Colonic mucosa (tissue), 4 donors: Measurements from ENCODE around the gene NCKAP5. TPM values are rescaled to one million over a fixed set of nuclear protein-coding genes. Genes with fewer than 3 reads are reported as not detected.

Source experiments
- DNase-seq: peaks from one replicate; pipeline ENCODE4 v3.0.0-alpha.2; 2020
- H3K27ac ChIP-seq: fragments of 200-600 bp; one replicate; pipeline ENCODE4 v1.8.0; 2021
- H3K27me3 ChIP-seq: fragments of 200-600 bp; one replicate; pipeline ENCODE4 v1.8.0; 2021
- H3K36me3 ChIP-seq: fragments of 200-600 bp; one replicate; pipeline ENCODE4 v1.8.0; 2021
- H3K4me1 ChIP-seq: fragments of 200-600 bp; one replicate; pipeline ENCODE4 v1.8.0; 2021; ENCODE audit warnings: mild to moderate bottlenecking
- H3K4me3 ChIP-seq: fragments of 200-600 bp; one replicate; pipeline ENCODE4 v1.8.0; 2021
- H3K9ac ChIP-seq, 2 donors: one replicate each; pipeline ENCODE4 v1.7.0; 2013; ENCODE audit warnings: control low read depth in 2 of 2, low read depth in 2 of 2, low read length in 2 of 2
- H3K9me3 ChIP-seq: fragments of 200-600 bp; one replicate; pipeline ENCODE4 v1.8.0; 2021
- intact Hi-C: fragments of 100-400 bp; cut with DNase I; formaldehyde crosslinking; loops from one replicate; pipeline ENCODE4 v1.14.1; 2022
- total RNA-seq, 2 donors: library from RNA; stranded (reverse); fragmentation: NEBNext Ultra II Directional in 1 of 2; extraction: Animal tissue kit (Norgen Biotek cat#: 25700) in 1 of 2; gene quantifications; one replicate each; pipeline ENCODE4 v1.2.1, GENCODE V29; 2021
- TF ChIP-seq, protein P1 (sequence below): fragments of 200-600 bp; IDR thresholded peaks from one replicate; pipeline ENCODE4 v1.8.0; 2022; ENCODE audit warnings: antibody characterized with exemption, mild to moderate bottlenecking
- donor health status: healthy.
- donor health status: DM: no; HTN: no; CAD: no.
- donor health status: DM: no; HTN: no; CAD: no.

Gene NCKAP5
- total RNA-seq, 2 donors from 2014 or later, result 2.9 to 3.7 TPM

DNA sequence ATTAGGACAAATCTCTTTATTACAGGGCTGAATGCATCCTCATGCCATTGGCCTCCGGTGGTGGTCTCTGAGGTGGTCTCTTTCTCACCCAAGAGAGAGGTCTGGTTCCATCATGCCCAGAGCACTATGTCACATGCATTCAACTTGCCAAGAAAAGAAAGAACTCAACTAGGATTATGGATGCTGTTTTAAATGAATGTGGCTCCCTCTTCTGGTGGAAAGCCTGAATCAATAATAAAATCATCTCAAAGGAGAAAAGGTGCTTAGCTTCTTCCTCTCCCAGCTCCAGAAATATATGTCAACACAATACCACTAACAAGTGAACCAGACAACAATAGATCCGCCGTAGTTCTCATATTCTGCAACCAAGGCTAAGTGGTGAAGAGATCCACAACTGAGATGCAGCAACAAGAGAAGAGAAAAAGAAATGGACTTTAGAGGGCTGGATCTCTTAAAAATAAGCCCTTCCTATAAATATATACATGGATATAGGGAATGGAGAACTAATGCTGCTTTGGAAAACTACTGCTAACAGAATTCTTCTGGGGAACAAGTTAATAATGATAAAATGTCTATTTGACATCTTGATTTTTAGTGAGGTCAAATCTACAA, 396.8 kb downstream of the NCKAP5 start:
- no peaks in the 10 kb centered on the region for H3K27me3 ChIP-seq
- no peaks in the 10 kb centered on the region for H3K9me3 ChIP-seq
- no peak overlapping the region for H3K27ac ChIP-seq
- intact Hi-C loops, result loop anchor here (2.0 to 5.0 kb wide), 3 partner anchors 391 to 904 kb away; no protein-coding TSS in a partner anchor
- no peaks in the 10 kb centered on the region for H3K4me1 ChIP-seq
- DNase-seq, result peak; percentile 23
- H3K36me3 ChIP-seq, result no peaks in the 10 kb centered on the region
- H3K9ac ChIP-seq, result no peak overlapping the region
- H3K4me3 ChIP-seq, result no peak overlapping the region
- TF ChIP-seq, protein P1, sequence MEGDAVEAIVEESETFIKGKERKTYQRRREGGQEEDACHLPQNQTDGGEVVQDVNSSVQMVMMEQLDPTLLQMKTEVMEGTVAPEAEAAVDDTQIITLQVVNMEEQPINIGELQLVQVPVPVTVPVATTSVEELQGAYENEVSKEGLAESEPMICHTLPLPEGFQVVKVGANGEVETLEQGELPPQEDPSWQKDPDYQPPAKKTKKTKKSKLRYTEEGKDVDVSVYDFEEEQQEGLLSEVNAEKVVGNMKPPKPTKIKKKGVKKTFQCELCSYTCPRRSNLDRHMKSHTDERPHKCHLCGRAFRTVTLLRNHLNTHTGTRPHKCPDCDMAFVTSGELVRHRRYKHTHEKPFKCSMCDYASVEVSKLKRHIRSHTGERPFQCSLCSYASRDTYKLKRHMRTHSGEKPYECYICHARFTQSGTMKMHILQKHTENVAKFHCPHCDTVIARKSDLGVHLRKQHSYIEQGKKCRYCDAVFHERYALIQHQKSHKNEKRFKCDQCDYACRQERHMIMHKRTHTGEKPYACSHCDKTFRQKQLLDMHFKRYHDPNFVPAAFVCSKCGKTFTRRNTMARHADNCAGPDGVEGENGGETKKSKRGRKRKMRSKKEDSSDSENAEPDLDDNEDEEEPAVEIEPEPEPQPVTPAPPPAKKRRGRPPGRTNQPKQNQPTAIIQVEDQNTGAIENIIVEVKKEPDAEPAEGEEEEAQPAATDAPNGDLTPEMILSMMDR, result peak; percentile 54

- Histone ChIP-seq H3K9me3 (no peaks in the 10 kb centered on the region), H3K36me3 (no peaks in the 10 kb centered on the region), H3K4me1 (no peaks in the 10 kb centered on the region), H3K27ac (no peak overlapping the region), H3K9ac (no peak overlapping the region), H3K27me3 (no peaks in the 10 kb centered on the region), H3K4me3 (no peak overlapping the region)
- DNase-seq, result no peak
- TF ChIP-seq, protein P1, result no peak
- intact Hi-C loops, result no loop called here
Observed at GRCh38 chr2:133169274-133169912, 398.9 kb downstream of the NCKAP5 start.

GRCh38 chr2:133167990-133168389, 400.3 kb downstream of the NCKAP5 start:
- Histone ChIP-seq H3K9ac (no peak overlapping the region), H3K36me3 (no peaks in the 10 kb centered on the region), H3K4me1 (no peaks in the 10 kb centered on the region), H3K27ac (no peak overlapping the region), H3K4me3 (no peak overlapping the region), H3K9me3 (no peaks in the 10 kb centered on the region), H3K27me3 (no peaks in the 10 kb centered on the region)
- TF ChIP-seq, protein P1, result no peak
- DNase-seq, result no peak
- intact Hi-C loops, result no loop called here

- H3K27me3 ChIP-seq, result no peaks in the 10 kb centered on the region
- H3K27ac ChIP-seq, result no peak overlapping the region
- no peak overlapping the region for H3K9ac ChIP-seq
- DNase-seq, result no peak
- H3K4me3 ChIP-seq, result no peak overlapping the region
- H3K4me1 ChIP-seq, result no peaks in the 10 kb centered on the region
- TF ChIP-seq, protein P1, result no peak
- intact Hi-C loops, result no loop called here
- no peaks in the 10 kb centered on the region for H3K36me3 ChIP-seq
- H3K9me3 ChIP-seq, result no peaks in the 10 kb centered on the region
Observed at GRCh38 chr2:133167223-133167622, 401.0 kb downstream of the NCKAP5 start.

DNA sequence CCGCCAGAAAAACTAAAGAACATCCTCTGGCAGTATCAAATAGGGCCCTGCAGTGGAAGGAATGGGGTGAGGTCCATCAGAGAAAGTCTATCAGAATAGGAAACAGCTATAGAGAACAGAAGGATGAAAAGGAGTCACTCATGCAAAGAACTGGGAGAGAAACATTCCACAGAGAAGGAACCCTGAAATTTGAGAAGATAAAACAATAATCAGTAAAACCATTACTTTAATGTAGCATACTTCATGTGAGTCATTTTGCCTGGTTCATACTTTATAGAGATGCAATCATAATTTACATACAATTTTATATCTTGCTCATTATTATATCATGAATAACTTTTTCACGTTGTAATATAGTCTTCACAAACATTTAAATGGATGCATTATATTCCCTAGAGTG, 402.2 kb downstream of the NCKAP5 start:
- DNase-seq, result no peak
- H3K27me3 ChIP-seq, result no peaks in the 10 kb centered on the region
- H3K36me3 ChIP-seq, result no peaks in the 10 kb centered on the region
- no peak overlapping the region for H3K4me3 ChIP-seq
- TF ChIP-seq, protein P1, result no peak
- no peaks in the 10 kb centered on the region for H3K9me3 ChIP-seq
- no peak overlapping the region for H3K9ac ChIP-seq
- H3K4me1 ChIP-seq, result no peaks in the 10 kb centered on the region
- H3K27ac ChIP-seq, result no peak overlapping the region
- intact Hi-C loops, result no loop called here
